NB4 (cell line): Measurements from ENCODE around the gene AP4S1.

ENCODE experiments used
- POLR2A ChIP-seq: IDR thresholded peaks from 2 replicates; pipeline ENCODE4 v1.6.1; 2011; ENCODE audit warnings: mild to moderate bottlenecking; ENCODE audit not compliant: insufficient read length; ENCODE audit errors: extremely low read depth
- TF ChIP-seq, protein P1 (sequence below): IDR thresholded peaks from one replicate; pipeline ENCODE4 v1.5.1; 2012; ENCODE audit warnings: low read depth, low read length

DNA sequence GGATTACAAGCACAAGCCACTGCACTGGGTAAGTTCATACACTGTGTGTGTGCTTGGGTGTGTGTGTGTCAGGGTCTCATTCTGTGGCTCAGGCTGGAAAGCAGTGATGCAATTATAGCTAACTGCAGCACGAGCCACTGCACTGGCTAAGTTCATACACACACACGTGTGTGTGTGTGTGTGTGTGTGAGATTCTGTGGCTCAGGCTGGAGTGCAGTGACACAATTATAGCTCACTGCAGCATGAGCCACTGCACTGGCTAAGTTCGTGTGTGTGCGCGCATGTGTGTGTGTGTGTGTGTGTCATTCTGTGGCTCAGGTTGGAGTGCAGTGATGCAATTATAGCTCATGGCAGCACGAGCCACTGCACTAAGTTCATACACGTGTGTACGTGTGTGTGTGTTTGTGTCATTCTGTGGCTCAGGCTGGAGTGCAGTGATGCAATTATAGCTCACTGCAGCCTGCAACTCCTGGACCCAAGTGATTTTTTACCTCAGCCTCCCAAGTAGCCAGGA, 96.7 kb downstream of the AP4S1 start:
- TF ChIP-seq, protein P1, sequence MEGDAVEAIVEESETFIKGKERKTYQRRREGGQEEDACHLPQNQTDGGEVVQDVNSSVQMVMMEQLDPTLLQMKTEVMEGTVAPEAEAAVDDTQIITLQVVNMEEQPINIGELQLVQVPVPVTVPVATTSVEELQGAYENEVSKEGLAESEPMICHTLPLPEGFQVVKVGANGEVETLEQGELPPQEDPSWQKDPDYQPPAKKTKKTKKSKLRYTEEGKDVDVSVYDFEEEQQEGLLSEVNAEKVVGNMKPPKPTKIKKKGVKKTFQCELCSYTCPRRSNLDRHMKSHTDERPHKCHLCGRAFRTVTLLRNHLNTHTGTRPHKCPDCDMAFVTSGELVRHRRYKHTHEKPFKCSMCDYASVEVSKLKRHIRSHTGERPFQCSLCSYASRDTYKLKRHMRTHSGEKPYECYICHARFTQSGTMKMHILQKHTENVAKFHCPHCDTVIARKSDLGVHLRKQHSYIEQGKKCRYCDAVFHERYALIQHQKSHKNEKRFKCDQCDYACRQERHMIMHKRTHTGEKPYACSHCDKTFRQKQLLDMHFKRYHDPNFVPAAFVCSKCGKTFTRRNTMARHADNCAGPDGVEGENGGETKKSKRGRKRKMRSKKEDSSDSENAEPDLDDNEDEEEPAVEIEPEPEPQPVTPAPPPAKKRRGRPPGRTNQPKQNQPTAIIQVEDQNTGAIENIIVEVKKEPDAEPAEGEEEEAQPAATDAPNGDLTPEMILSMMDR = no peak
- no peak for TF ChIP-seq POLR2A
